Measurements from ENCODE around the gene ABCB6. TPM values are rescaled to one million over a fixed set of nuclear protein-coding genes. Genes with fewer than 3 reads are reported as not detected.
"Not testable (repeated sequence)": the region's sequence is repeated elsewhere in the genome, so short reads cannot be mapped to it uniquely, and the experiment has no call there.

ABCB6 gene
- total and polyA plus RNA-seq, 7 donors, result 24.4 to 64.9 (median 42.2) TPM

DNA sequence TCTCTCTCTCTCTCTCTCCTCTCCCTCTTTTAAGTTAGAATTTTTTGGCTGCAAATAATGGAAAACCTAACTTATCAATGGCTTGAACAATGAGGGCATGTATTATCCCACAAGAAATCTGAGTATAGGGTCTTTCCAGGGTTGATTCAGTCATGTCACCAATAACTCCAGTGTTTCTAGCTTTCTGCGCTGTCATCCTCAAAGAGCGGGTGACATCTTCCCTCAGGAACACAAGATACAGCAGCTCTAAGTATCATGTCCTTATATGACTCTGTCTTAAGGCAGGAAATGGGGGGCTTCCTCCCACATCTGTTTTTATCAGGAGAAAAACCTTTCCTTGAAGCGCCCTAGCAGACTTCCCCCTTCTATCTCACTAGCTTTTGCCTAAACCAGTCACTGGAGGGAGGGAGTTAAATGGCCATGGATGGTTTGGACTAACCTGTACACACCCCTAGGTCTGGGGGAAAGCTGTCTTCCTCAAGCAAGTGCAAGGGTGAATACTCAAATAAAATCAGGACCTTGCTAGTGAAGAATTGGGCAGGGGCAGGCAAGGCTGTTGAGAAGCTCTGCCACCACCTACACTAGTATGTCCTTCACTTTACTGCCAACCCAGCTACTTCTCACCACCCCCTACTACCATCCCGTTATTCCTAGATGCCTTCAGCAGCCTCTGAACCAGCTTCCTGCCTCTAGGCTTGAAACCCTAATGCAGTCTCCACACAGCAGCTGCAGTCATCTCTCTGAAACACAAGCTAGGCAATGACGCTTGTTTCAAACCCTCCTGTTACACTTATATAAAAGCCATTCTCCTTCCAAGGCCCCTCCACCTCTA lies 42.5 kb upstream of the ABCB6 start:
- ATAC-seq (no peak), DNase-seq (no peak)
- Histone ChIP-seq H3K36me3 (ENCODE audit: insufficient read depth in 1 of 2, low read depth in 1 of 2) (no peaks in the 10 kb centered on the region), H3K9me3 (no peaks in the 10 kb centered on the region), H3K4me3 (no peak overlapping the region), H3K4me1 (no peaks in the 10 kb centered on the region), H3K27me3 (ENCODE audit: insufficient read depth in 3 of 3, low read length in 2 of 3) (no peaks in the 10 kb centered on the region), H3K27ac (no peak overlapping the region)
- intact Hi-C loops (cut with DNase I), result no loop called here
- WGBS, 3 donors, result 56 to 60% (median 56%) methylated on average over 5 of the region's 5 CpGs
- TF ChIP-seq, protein P1, sequence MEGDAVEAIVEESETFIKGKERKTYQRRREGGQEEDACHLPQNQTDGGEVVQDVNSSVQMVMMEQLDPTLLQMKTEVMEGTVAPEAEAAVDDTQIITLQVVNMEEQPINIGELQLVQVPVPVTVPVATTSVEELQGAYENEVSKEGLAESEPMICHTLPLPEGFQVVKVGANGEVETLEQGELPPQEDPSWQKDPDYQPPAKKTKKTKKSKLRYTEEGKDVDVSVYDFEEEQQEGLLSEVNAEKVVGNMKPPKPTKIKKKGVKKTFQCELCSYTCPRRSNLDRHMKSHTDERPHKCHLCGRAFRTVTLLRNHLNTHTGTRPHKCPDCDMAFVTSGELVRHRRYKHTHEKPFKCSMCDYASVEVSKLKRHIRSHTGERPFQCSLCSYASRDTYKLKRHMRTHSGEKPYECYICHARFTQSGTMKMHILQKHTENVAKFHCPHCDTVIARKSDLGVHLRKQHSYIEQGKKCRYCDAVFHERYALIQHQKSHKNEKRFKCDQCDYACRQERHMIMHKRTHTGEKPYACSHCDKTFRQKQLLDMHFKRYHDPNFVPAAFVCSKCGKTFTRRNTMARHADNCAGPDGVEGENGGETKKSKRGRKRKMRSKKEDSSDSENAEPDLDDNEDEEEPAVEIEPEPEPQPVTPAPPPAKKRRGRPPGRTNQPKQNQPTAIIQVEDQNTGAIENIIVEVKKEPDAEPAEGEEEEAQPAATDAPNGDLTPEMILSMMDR (IDR thresholded peaks at IDR 0.05), result no peak

DNA sequence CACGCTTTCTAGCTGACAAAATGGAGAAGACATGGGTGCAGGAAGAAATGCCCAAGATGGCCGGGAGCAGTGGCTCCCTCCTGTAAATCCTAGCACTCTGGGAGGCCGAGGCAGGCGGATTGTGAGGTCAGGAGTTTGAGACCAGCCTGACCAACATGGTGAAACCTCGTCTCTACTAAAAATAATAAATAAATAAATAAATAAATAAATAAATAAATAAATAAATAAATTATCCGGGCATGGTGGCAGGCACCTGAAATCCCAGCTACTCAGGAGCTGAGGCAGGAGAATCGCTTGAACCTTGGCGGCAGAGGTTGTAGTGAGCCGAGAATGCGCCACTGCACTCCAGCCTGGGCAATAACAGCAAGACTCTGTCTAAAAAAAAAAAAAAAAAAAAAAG lies 40.2 kb upstream of the ABCB6 start:
- 83 to 89% (median 85%) methylated on average over 10 of the region's 10 CpGs for WGBS, 3 donors
- H3K4me3 ChIP-seq; H3K36me3 ChIP-seq (ENCODE audit: insufficient read depth in 1 of 2, low read depth in 1 of 2); ATAC-seq; DNase-seq; H3K9me3 ChIP-seq; H3K27me3 ChIP-seq (ENCODE audit: insufficient read depth in 3 of 3, low read length in 2 of 3); intact Hi-C loops (cut with DNase I); H3K4me1 ChIP-seq; H3K27ac ChIP-seq: not testable (repeated sequence)

DNA sequence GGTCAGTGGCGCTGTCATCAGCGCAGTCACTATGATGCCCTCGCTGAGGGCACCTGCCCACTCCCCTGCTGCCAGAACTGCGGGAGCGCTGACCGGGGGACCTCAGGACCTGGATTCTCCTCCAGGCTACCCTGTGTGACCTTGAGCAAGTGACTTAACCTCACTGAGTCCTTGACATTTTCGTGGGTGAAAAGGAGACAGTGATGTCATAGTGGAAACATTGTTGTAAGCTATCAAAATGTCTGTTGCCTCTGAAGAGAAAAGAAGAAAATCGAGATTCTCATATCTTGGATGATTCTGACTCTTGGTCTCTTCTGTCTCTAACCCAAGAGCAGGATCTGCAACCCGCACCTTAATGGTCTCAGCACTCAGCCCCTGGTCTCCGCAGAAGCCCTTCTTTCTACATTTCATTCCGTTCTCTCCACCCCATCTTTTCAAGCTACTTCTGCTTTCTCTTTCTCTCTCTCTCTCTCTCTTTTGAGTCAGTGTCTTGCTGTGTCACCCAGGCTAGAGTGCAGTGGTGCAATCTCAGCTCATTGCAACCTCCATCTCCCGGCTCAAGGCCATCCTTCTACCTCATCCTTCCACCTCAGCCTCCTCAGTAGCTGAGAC lies 35.9 kb upstream of the ABCB6 start:
- 23 to 26% (median 24%) methylated on average over 12 of the region's 12 CpGs for WGBS, 3 donors
- H3K27me3 ChIP-seq (ENCODE audit: insufficient read depth in 3 of 3, low read length in 2 of 3), result no peaks in the 10 kb centered on the region
- no peaks in the 10 kb centered on the region for H3K9me3 ChIP-seq
- peaks cover 0 to 25% of the 10 kb centered on the region in 2 donors for H3K36me3 ChIP-seq (ENCODE audit: insufficient read depth in 1 of 2, low read depth in 1 of 2)
- peak overlapping the region; percentile 75 for H3K4me3 ChIP-seq
- DNase-seq (no peak), ATAC-seq (peak; percentile 3 to 6 (median 4))
- TF ChIP-seq, protein P1 (IDR thresholded peaks at IDR 0.05), result no peak
- intact Hi-C loops (cut with DNase I), result loop anchor here in 1 of 2 donors (2.0 kb wide), 1 partner anchor 18 kb away; no protein-coding TSS in a partner anchor
- H3K27ac ChIP-seq, result peak overlapping the region; percentile 94
- peaks cover 26% of the 10 kb centered on the region for H3K4me1 ChIP-seq

DNA sequence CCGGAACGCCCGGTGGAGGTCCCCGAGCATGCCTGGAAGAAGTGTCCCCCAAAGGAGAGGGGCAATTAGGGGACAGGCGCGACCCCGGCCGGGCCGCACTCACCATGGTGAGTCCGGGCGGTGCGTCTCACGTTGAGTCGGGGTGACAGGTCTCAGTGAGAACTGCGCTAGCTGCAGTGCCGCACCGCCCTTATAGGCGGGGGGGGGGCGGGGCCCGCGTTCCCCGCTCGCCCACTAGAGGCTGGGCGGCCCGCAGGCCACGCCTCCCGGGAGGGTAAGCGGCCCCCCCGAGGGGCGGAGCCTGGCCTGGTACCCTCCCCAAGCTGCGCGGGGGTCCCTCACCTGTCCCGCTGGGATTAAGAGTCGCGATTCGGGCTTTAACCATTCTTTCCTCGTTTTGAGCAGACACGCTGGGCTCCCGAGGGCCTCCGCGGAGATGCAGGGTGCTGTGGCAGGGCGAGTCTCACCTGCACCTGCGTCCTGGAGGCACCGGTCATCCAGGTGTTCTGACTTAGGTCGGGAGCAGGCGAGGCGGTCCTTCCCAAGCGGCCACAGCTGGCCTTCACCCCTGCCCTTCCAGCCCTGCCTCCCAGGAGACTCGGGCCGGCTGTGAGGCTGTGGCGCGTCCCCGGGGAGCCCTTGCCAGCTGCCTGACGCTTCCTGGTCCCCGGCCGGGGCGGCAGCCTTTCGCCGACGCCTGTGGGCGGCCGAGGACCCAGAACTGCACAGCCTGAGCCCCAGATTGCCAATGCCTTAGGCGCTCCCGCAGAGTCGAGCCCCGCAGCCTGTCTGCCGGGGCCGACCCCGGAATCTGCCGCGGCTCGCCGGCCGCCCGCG lies 35.2 kb upstream of the ABCB6 start, which contains the start of gene TUBA4A:
Gene TUBA4A, minus strand, starts transcription at position 166 of the 837 bp plus-strand sequence. Its CDS starts 60 bp downstream, at position 106.
- peak within 1 kb of the TSS; percentile 75 for H3K4me3 ChIP-seq
- H3K27ac ChIP-seq, result peak within 1 kb of the TSS; percentile 94
- H3K9me3 ChIP-seq, result no peaks in the 10 kb centered on the region
- TF ChIP-seq, protein P1 (IDR thresholded peaks at IDR 0.05), result peak; percentile 18
- intact Hi-C loops (cut with DNase I), result loop anchor here in 1 of 2 donors (2.0 kb wide), 1 partner anchor 19 kb away; no protein-coding TSS in a partner anchor
- DNase-seq (peak; percentile 90 to 92), ATAC-seq (peak; percentile 77 to 85 (median 80))
- H3K4me1 ChIP-seq, result peaks cover 33% of the 10 kb centered on the region
- WGBS, 3 donors, result 0 to 1% (median 1%) methylated on average over 56 to 76 of the region's 76 CpGs
- H3K36me3 ChIP-seq (ENCODE audit: insufficient read depth in 1 of 2, low read depth in 1 of 2), result peaks cover 0 to 32% of the 10 kb centered on the region in 2 donors
- H3K27me3 ChIP-seq (ENCODE audit: insufficient read depth in 3 of 3, low read length in 2 of 3), result no peaks in the 10 kb centered on the region

Data from psoas muscle (tissue), 8 donors.